ENCODE results near the gene FAM118A. TPM values are rescaled to one million over a fixed set of nuclear protein-coding genes. Genes with fewer than 3 reads are reported as not detected.

Gene FAM118A
- total RNA-seq, 6 experiments from 2014 or later = 5.6 to 43.0 (median 17.3) TPM

- TF ChIP-seq POLR2A (IDR thresholded peaks at IDR 0.05) (no peak), CTCF (IDR thresholded peaks at IDR 0.05) (no peak)
- DNase-seq = no peak
- Histone ChIP-seq H3K36me3 (no peaks in the 10 kb centered on the region), H3K9me3 (no peaks in the 10 kb centered on the region), H3K4me1 (peaks cover 0 to 11% (median 3%) of the 10 kb centered on the region in 4 donors), H3K4me3 (peak overlapping the region; percentile 89 to 95 (median 93)), H3K27ac (peak overlapping the region; percentile 41 to 79 (median 62)), H3K27me3 (no peaks in the 10 kb centered on the region)
- ATAC-seq = no peak
- 61% methylated on average over 15 of the region's 25 CpGs for WGBS (ENCODE audit: insufficient coverage, low coverage, low lambda C conversion rate, missing lambda C conversion rate)
- intact Hi-C loops (cut with DNase I) = no loop called here
Observed at GRCh38 chr22:45308957-45309421, 745 bp upstream of the FAM118A start.

GRCh38 chr22:45310331-45310976, 720 bp downstream of the FAM118A start:
- ATAC-seq = no peak
- Histone ChIP-seq H3K27me3 (no peaks in the 10 kb centered on the region), H3K4me1 (peaks cover 0 to 11% (median 3%) of the 10 kb centered on the region in 4 donors), H3K4me3 (peak overlapping the region; percentile 89 to 95 (median 93)), H3K36me3 (no peaks in the 10 kb centered on the region), H3K9me3 (no peaks in the 10 kb centered on the region), H3K27ac (peak overlapping the region; percentile 77 to 79 (median 79))
- intact Hi-C loops (cut with DNase I) = no loop called here
- 3% methylated on average over 16 of the region's 33 CpGs for WGBS (ENCODE audit: insufficient coverage, low coverage, low lambda C conversion rate, missing lambda C conversion rate)
- peak in 2 of 3 donors; percentile 45 to 66 for DNase-seq
- TF ChIP-seq CTCF (IDR thresholded peaks at IDR 0.05) (no peak), POLR2A (IDR thresholded peaks at IDR 0.05) (no peak)

GRCh38 chr22:45310977-45311531, 1.3 kb downstream of the FAM118A start:
- peak overlapping the region in 1 of 3 donors; percentile 77 for H3K27ac ChIP-seq
- ATAC-seq (no peak), DNase-seq (no peak)

GRCh38 chr22:45312415-45312814, 2.7 kb downstream of the FAM118A start:
- TF ChIP-seq CTCF (IDR thresholded peaks at IDR 0.05) = no peak
- TF ChIP-seq POLR2A (IDR thresholded peaks at IDR 0.05) = no peak
- DNase-seq (no peak), ATAC-seq (no peak)
- H3K4me1 ChIP-seq = peaks cover 0 to 12% (median 8%) of the 10 kb centered on the region in 4 donors
- intact Hi-C loops (cut with DNase I) = no loop called here
- H3K27ac ChIP-seq = no peak overlapping the region
- no peak overlapping the region for H3K4me3 ChIP-seq
- 81% methylated on average over 6 of the region's 8 CpGs for WGBS (ENCODE audit: insufficient coverage, low coverage, low lambda C conversion rate, missing lambda C conversion rate)
- no peaks in the 10 kb centered on the region for H3K36me3 ChIP-seq
- H3K9me3 ChIP-seq = no peaks in the 10 kb centered on the region
- H3K27me3 ChIP-seq = no peaks in the 10 kb centered on the region

More at GRCh38 chr22:45310977-45311531, 1.3 kb downstream of the FAM118A start:
- H3K9me3 ChIP-seq = no peaks in the 10 kb centered on the region
- intact Hi-C loops (cut with DNase I) = no loop called here
- H3K4me1 ChIP-seq = peaks cover 0 to 11% (median 3%) of the 10 kb centered on the region in 4 donors
- peak overlapping the region; percentile 89 to 95 (median 93) for H3K4me3 ChIP-seq
- no peaks in the 10 kb centered on the region for H3K36me3 ChIP-seq
- H3K27me3 ChIP-seq = no peaks in the 10 kb centered on the region
- WGBS (ENCODE audit: insufficient coverage, low coverage, low lambda C conversion rate, missing lambda C conversion rate) = 63% methylated on average over 13 of the region's 14 CpGs
- TF ChIP-seq CTCF (IDR thresholded peaks at IDR 0.05) (no peak), POLR2A (IDR thresholded peaks at IDR 0.05) (no peak)

All from right lobe of liver (tissue), 6 donors.